ENCODE measurements around the gene RNASET2. TPM values are rescaled to one million over a fixed set of nuclear protein-coding genes. Genes with fewer than 3 reads are reported as not detected.

Gene RNASET2
- total and polyA plus RNA-seq, 2 of the 13 experiments (the other 11 are each of a cell fraction or from before 2014, with no cell fraction given) = 44.6 to 597 TPM

GRCh38 chr6:166998256-166999144, 42.1 kb upstream of the RNASET2 start (continued):
- TF ChIP-seq ZBTB42 (CRISPR knock-in tag; IDR thresholded peaks at IDR 0.05) (0 out of 2 replicates have a peak, but pooled peaks have one; percentile 26), PRPF4 (IDR thresholded peaks at IDR 0.05; ENCODE audit: low read depth, low read length, poor library complexity, severe bottlenecking) (no peak), ZNF547 (CRISPR knock-in tag; IDR thresholded peaks at IDR 0.05) (no peak; the same call in 1 of the 2 replicates), ZNF569 (CRISPR knock-in tag; IDR thresholded peaks at IDR 0.05; ENCODE audit: borderline replicate concordance) (0 out of 2 replicates have a peak, but pooled peaks have one; percentile 10), MYC (CRISPR knock-in tag; IDR thresholded peaks at IDR 0.05; ENCODE audit: borderline replicate concordance) (0 out of 2 replicates have a peak, but pooled peaks have one; percentile 39), ZBTB33 (CRISPR knock-in tag; IDR thresholded peaks at IDR 0.05) (no peak), RBM39 (IDR thresholded peaks at IDR 0.05; ENCODE audit: low read depth, low read length, poor library complexity, severe bottlenecking) (peak; percentile 9), KDM5B (CRISPR knock-in tag; IDR thresholded peaks at IDR 0.05; ENCODE audit: borderline replicate concordance) (no peak; the same call in 1 of the 2 replicates), ARID5B (CRISPR knock-in tag; IDR thresholded peaks at IDR 0.05) (no peak), FLYWCH1 (CRISPR knock-in tag; IDR thresholded peaks at IDR 0.05) (no peak; the same call in 1 of the 2 replicates), GATAD2A (CRISPR knock-in tag; IDR thresholded peaks at IDR 0.05) (no peak), ZNF253 (CRISPR knock-in tag; IDR thresholded peaks at IDR 0.05; ENCODE audit: borderline replicate concordance) (peak; percentile 67; the same call in 1 of the 2 replicates), E2F1 (CRISPR knock-in tag; IDR thresholded peaks at IDR 0.05) (no peak), SRSF4 (IDR thresholded peaks at IDR 0.05; ENCODE audit: low read depth, low read length, poor library complexity, severe bottlenecking) (no peak), ELK4 (CRISPR knock-in tag; IDR thresholded peaks at IDR 0.05; ENCODE audit: borderline replicate concordance) (no peak), ZNF512B (CRISPR knock-in tag; IDR thresholded peaks at IDR 0.05; ENCODE audit: borderline replicate concordance) (no peak)

All from HepG2 (cell line).